Cardiac septum (tissue), 1 donor: ENCODE measurements around the gene SLC25A3. TPM values are rescaled to one million over a fixed set of nuclear protein-coding genes. Genes with fewer than 3 reads are reported as not detected.
"Not testable (repeated sequence)": the region's sequence is repeated elsewhere in the genome, so short reads cannot be mapped to it uniquely, and the experiment has no call there.

Experiments used
- DNase-seq: peaks from one replicate; pipeline ENCODE4 v3.0.0-alpha.2; 2020; ENCODE audit warnings: low spot score
- intact Hi-C: fragments of 100-400 bp; cut with DNase I; formaldehyde crosslinking; loops from one replicate; pipeline ENCODE4 v1.14.0; 2022
- long read RNA-seq: library from polyadenylated mRNA; unstranded; transcript quantifications from one replicate; pipeline ENCODE4 v2.0.0, GENCODE V29; 2021
- total RNA-seq: library from RNA; stranded (reverse); fragmentation: NEBNext Ultra II Directional; extraction: Animal tissue kit (Norgen Biotek cat#: 25700); gene quantifications from one replicate; pipeline ENCODE4 v1.2.1, GENCODE V29; 2021
- donor health status: DM: no; HTN: no; CAD: no.

SLC25A3 gene
- 1,075 TPM for total RNA-seq
- long read RNA-seq, transcript SLC25A3-210 (3 exons, 722 nt), result minor isoform, 15 of 763 reads
- long read RNA-seq, transcript SLC25A3-217 (8 exons, 1,351 nt), result minor isoform, 72 of 763 reads
- long read RNA-seq, transcript SLC25A3-216 (8 exons, 1,359 nt), result minor isoform, 25 of 763 reads
- long read RNA-seq, transcript SLC25A3-202 (8 exons, 1,678 nt), result major isoform, 488 of 763 reads
- long read RNA-seq, partial matches to known transcripts, result 142 of 763 reads
- long read RNA-seq, other reads (novel, unspliced or antisense), result 9 of 763 reads

- intact Hi-C loops, result loop anchor here (1.0 kb wide), 1 partner anchor 52 kb away; the partner anchor contains the start of gene APAF1
Observed at GRCh38 chr12:98593351-98594049, at the start of gene SLC25A3. TSS of gene SLC25A3 (plus strand) at chr12:98593686. CDS start at chr12:98593979, 293 bp downstream.

GRCh38 chr12:98543701-98544100, 49.8 kb upstream of the SLC25A3 start:
- intact Hi-C loops, result no loop called here

More at GRCh38 chr12:98593351-98594049, at the start of gene SLC25A3:
- peak; percentile 98 for DNase-seq

GRCh38 chr12:98544751-98545150, 48.7 kb upstream of the SLC25A3 start:
- DNase-seq, result no peak
- intact Hi-C loops, result no loop called here

More at GRCh38 chr12:98543701-98544100, 49.8 kb upstream of the SLC25A3 start:
- DNase-seq, result no peak

GRCh38 chr12:98549371-98550110, 43.9 kb upstream of the SLC25A3 start:
- intact Hi-C loops, result no loop called here
- no peak for DNase-seq

- intact Hi-C loops, result no loop called here
- no peak for DNase-seq
Observed at GRCh38 chr12:98551787-98552186, 41.7 kb upstream of the SLC25A3 start.

- intact Hi-C loops, DNase-seq: not testable (repeated sequence)
Observed at GRCh38 chr12:98558097-98558496, 35.4 kb upstream of the SLC25A3 start.

- DNase-seq, result no peak
- intact Hi-C loops, result no loop called here
Observed at GRCh38 chr12:98559666-98560065, 33.8 kb upstream of the SLC25A3 start.

- intact Hi-C loops, result no loop called here
Observed at GRCh38 chr12:98561846-98562245, 31.6 kb upstream of the SLC25A3 start.

GRCh38 chr12:98572010-98572409, 21.5 kb upstream of the SLC25A3 start:
- intact Hi-C loops, result no loop called here

More at GRCh38 chr12:98561846-98562245, 31.6 kb upstream of the SLC25A3 start:
- no peak for DNase-seq

GRCh38 chr12:98574110-98574509, 19.4 kb upstream of the SLC25A3 start:
- no peak for DNase-seq
- intact Hi-C loops, result no loop called here

More at GRCh38 chr12:98572010-98572409, 21.5 kb upstream of the SLC25A3 start:
- no peak for DNase-seq

GRCh38 chr12:98575013-98575412, 18.5 kb upstream of the SLC25A3 start:
- intact Hi-C loops, result no loop called here
- no peak for DNase-seq

- DNase-seq, intact Hi-C loops: not testable (repeated sequence)
Observed at GRCh38 chr12:98576795-98577194, 16.7 kb upstream of the SLC25A3 start.

- DNase-seq, result no peak
- intact Hi-C loops, result no loop called here
Observed at GRCh38 chr12:98578392-98578791, 15.1 kb upstream of the SLC25A3 start.

- intact Hi-C loops, result no loop called here
Observed at GRCh38 chr12:98578821-98579220, 14.7 kb upstream of the SLC25A3 start.

GRCh38 chr12:98579347-98579746, 14.1 kb upstream of the SLC25A3 start:
- intact Hi-C loops, result no loop called here
- no peak for DNase-seq

More at GRCh38 chr12:98578821-98579220, 14.7 kb upstream of the SLC25A3 start:
- DNase-seq, result no peak

GRCh38 chr12:98579835-98580234, 13.7 kb upstream of the SLC25A3 start:
- DNase-seq, result no peak
- intact Hi-C loops, result no loop called here

- intact Hi-C loops, result no loop called here
- no peak for DNase-seq
Observed at GRCh38 chr12:98580695-98581094, 12.8 kb upstream of the SLC25A3 start.

GRCh38 chr12:98581101-98581500, 12.4 kb upstream of the SLC25A3 start:
- intact Hi-C loops, result no loop called here
- no peak for DNase-seq

GRCh38 chr12:98582093-98582492, 11.4 kb upstream of the SLC25A3 start:
- no peak for DNase-seq
- intact Hi-C loops, result no loop called here

- DNase-seq, result no peak
- intact Hi-C loops, result no loop called here
Observed at GRCh38 chr12:98587084-98587483, 6.4 kb upstream of the SLC25A3 start.
